A673 (cell line): ENCODE results near the gene SYT14.

Source experiments
- EZH2 ChIP-seq: fragments of 200-600 bp; sonication (generic); IDR thresholded peaks from 2 replicates; pipeline ENCODE4 v1.6.1; 2017; ENCODE audit warnings: borderline replicate concordance, low read depth, mild to moderate bottlenecking, mixed read lengths, antibody characterized with exemption, low read length; ENCODE audit not compliant: poor library complexity, severe bottlenecking
- TF ChIP-seq, protein P1 (sequence below): fragments of 300-800, 200-600 bp; sonication (generic); conservative IDR thresholded peaks from 2 replicates; pipeline ENCODE4 v1.5.1; 2017; ENCODE audit warnings: low read depth, mild to moderate bottlenecking, antibody characterized with exemption, low read length, moderate library complexity, mixed read lengths

DNA sequence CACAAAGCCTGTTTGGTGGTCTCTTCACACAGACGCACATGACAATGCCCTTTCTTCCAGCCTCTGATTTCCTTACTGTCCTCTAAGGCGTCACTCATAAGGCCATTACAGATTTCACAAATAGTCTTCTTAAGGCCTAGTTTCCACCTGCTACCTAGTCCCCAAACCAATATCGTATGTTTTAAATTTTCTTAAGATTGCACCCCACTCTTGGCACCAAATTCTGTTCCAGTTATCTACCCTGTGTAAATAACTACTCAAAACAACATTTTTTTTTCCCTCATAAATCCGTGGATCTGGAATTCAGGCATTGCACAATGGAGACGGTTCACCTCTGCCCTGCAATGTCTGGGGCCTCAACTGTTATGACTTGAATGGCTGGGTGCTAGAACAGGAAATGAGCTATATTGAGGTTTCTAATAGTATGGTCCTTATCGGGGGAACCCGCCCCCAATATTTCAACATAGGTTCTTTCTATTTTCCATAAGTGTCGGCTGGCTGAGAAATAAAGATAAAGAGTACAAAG, 257.7 kb downstream of the SYT14 start:
- TF ChIP-seq, protein P1, sequence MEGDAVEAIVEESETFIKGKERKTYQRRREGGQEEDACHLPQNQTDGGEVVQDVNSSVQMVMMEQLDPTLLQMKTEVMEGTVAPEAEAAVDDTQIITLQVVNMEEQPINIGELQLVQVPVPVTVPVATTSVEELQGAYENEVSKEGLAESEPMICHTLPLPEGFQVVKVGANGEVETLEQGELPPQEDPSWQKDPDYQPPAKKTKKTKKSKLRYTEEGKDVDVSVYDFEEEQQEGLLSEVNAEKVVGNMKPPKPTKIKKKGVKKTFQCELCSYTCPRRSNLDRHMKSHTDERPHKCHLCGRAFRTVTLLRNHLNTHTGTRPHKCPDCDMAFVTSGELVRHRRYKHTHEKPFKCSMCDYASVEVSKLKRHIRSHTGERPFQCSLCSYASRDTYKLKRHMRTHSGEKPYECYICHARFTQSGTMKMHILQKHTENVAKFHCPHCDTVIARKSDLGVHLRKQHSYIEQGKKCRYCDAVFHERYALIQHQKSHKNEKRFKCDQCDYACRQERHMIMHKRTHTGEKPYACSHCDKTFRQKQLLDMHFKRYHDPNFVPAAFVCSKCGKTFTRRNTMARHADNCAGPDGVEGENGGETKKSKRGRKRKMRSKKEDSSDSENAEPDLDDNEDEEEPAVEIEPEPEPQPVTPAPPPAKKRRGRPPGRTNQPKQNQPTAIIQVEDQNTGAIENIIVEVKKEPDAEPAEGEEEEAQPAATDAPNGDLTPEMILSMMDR = no peak
- no peak for TF ChIP-seq EZH2
